H1 (cell line): Measurements from ENCODE around the gene FBXL12. TPM values are rescaled to one million over a fixed set of nuclear protein-coding genes. Genes with fewer than 3 reads are reported as not detected.

ENCODE experiments used
- E2F6 ChIP-seq: IDR thresholded peaks from 2 replicates; pipeline ENCODE4 v1.6.1; 2012; ENCODE audit warnings: inconsistent platforms
- EGR1 ChIP-seq: IDR thresholded peaks from 2 replicates; pipeline ENCODE4 v1.6.1; 2011; ENCODE audit warnings: low read depth, low read length, borderline replicate concordance
- SAP30 ChIP-seq: fragments of 300-600 bp; sonication (generic); IDR thresholded peaks from 2 replicates; pipeline ENCODE4 v1.7.1; 2012; ENCODE audit warnings: low read length, moderate library complexity, mild to moderate bottlenecking, inconsistent platforms; ENCODE audit not compliant: insufficient read depth, insufficient replicate concordance
- polyA plus RNA-seq, 7 experiments: library from polyadenylated mRNA; depleted of rRNA in 3 of 7; stranded (reverse) in 5 of 7; unstranded in 2 of 7; fragments of >200 nt in 5 of 7; fragments of 200-250 nt in 2 of 7; gene quantifications; 1 replicate in 5 of 7; 2 replicates in 1 of 7; 4 replicates in 1 of 7; pipeline versions ENCODE4 v1.2.1 to v1.2.3, GENCODE V29; 2011 to 2013; ENCODE audit warnings: missing spikeins in 2 of 7, mixed read lengths in 2 of 7
- total RNA-seq: library from RNA; stranded (reverse); fragmentation: NEBNext Ultra II Directional; extraction: Animal tissue kit (Norgen Biotek cat#: 25700); gene quantifications from 2 replicates; pipeline ENCODE4 v1.2.1, GENCODE V29; 2021

FBXL12 gene
- total and polyA plus RNA-seq, 2 of the 8 experiments (the other 6 are each of a cell fraction or from before 2014, with no cell fraction given): 24.6 to 62.3 TPM

- TF ChIP-seq SAP30 (no peak), E2F6 (no peak), EGR1 (no peak)
- TF ChIP-seq, all 59 proteins: peak for 0
Observed at GRCh38 chr19:9838324-9838723, 19.4 kb upstream of the FBXL12 start (continued).
